ENCODE results near the gene KATNAL1.

The KATNAL1 gene

DNA sequence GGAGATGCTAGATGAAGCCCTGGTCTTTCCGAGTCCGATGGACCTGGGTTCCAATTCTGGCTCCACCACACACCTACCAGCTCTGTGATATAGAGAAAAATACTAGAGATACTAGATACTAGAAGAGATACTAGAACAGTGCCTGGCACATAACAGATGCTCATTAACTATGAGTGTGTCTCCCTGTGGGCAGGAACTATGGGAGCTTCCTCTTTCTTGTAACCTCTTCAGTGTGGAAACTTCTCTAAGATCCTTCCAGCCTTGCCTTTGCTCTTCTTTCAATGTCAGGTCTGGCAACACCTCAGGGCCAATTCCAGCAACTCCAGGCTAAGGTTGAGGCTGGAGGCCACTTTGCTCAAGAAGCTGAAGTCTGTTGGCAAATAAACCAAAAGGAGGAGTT, 143.9 kb downstream of the KATNAL1 start:
- DNase-seq (ENCODE audit: low spot score): no peak

DNA sequence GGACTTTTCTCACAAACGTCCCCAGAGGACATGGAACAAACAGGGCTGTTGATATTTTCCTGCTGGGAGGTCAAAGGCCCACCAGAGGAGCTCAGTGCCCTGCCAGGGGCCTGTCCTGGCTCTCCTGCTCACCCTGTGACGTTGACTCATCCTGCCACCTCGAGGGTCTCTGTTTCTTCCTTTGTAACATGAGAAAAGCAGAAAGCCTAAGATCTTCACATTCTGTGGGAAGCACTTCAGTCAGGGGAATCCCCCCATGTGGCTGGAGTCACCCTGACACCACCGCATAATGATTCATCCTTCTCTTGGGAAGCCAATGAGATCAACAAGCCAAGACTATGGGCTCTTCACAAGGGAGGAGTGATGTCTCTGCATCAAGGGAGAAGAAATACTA, 147.9 kb downstream of the KATNAL1 start:
- no peak for DNase-seq (ENCODE audit: low spot score)

DNA sequence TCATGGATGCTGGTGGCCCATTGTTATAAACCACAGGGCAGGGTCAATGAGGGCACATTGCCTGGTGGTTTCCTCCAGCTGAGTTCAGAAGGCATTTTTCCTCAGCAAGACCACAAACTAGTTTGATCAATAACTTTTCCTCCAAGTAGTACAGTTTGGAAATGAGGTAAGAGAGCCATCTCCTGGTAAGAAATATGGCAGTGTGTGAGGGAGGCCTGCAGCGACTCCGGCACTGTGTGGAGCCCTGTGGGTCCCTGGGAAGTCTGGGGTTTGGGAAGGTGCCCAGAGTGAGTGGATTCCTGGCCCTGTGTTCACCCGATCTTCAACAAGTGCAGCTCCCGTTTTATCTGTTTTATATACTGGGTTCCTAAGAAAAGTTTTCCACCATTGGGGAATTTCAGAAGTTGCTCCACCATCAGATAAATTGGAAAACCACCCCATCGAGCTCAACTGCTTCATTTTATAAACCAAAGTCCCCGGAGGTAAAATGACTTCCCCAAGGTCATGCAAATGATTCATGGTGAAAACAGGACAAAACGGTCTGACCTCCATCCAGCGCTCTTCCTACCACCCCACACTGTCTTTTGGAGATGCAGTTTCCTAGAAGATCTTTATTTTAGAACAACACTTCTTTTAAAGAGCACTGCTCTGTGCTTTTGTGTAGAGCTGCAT, 148.4 kb downstream of the KATNAL1 start:
- no peak for DNase-seq (ENCODE audit: low spot score)

GRCh38 chr13:30157616-30157993, 149.7 kb downstream of the KATNAL1 start:
- DNase-seq (ENCODE audit: low spot score): no peak

DNA sequence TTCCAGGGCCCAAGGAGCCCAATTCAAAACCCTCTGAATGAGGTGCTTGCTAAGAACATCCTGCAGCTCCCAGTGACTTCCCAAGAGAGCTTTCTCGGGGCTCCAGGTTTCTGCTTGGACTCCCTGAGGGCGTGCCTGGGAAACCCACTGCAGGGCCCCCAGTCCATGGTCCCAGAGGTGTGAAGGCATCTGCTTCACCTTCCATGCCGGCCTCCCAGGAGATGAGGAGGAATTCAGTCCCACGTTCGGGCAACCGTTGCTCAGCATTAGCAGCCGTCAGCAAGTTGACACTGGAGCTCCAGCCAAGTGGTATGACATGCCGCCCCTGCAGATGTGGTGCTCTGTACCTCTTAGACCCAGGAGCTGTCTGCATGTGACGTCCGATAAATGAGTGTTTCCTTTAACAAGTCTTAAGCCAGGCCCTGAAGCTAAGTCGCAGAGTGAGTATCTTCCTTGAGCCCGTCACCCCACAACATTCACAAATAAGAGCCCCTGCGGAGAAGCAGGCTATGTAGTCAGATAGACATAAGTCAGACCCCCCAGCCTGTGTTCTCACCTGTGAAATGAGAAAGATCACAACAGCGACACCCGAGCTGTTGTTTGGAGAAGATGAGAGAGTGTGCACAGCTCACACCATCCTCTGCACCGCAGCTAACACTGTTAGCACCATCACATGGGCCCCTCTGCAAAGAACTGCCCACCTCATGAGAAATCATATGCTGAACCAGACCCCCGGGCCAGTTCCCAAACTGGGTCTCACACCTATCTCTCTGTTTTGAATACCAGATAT, 150.3 kb downstream of the KATNAL1 start:
- no peak for DNase-seq (ENCODE audit: low spot score)

- DNase-seq (ENCODE audit: low spot score): no peak
Observed at GRCh38 chr13:30156270-30156669, 151.1 kb downstream of the KATNAL1 start.

DNA sequence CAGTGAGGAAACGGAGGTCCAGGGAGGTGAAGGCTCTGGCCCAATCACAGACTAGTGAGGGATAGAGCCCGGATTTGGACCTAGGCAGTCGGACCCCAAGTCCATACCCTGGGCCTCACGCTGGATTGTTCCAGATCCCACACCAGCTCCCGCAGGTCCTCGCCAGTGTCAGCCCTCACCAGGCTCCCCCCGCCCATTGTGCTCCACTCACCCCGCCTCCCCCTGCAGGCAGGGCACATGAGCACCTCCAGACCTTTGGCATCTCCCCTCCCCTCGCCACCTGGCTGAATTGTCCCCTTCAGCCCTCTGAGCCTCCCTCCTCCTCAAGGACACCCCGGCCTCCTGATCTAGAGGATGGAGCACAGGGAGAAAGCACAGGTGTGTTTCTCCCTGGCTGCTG, 152.4 kb downstream of the KATNAL1 start:
- DNase-seq (ENCODE audit: low spot score): no peak

DNA sequence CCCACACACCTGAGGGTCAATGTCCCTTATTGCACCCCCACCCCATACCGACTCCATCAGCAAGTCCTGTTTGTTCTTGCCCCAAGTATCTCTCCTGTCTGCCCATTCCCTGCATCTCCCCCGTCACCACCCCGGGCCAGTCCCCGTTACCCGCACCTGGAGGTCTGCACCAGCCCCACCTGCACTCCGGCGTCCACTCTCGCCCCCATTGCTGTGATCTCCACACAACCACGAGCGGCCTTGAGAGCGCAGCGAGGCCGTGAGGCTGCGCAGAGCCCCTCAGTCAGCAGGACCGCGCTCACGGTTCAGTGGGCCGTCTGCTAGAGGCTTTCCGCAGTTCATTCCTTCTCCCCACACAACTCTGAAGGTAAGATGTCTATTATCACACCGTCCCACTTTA, 152.8 kb downstream of the KATNAL1 start:
- DNase-seq (ENCODE audit: low spot score): no peak

GRCh38 chr13:30153545-30154426, 153.6 kb downstream of the KATNAL1 start:
- no peak for DNase-seq (ENCODE audit: low spot score)

All from LoVo (cell line).